Calu3 (cell line): ENCODE results near the gene CYP2B6. TPM values are rescaled to one million over a fixed set of nuclear protein-coding genes. Genes with fewer than 3 reads are reported as not detected.
"Not testable (repeated sequence)": the region's sequence is repeated elsewhere in the genome, so short reads cannot be mapped to it uniquely, and the experiment has no call there.

Experiments
- BruUV-seq: library from RNA; stranded (reverse); fragments of 400-500 nt; replicated peaks from 2 replicates; lab custom pipeline; 2021; lab: Mats Ljungman, UMichigan
- CTCF ChIA-PET: fragments of 300-600 bp; sonication (Branson Sonifier 250); formaldehyde crosslinking; loops from one replicate; lab custom pipeline; 2022; ENCODE audit warnings: antibody characterized with exemption; lab: Charles Lee
- DNase-seq: peaks from one replicate; pipeline ENCODE4 v3.0.0; 2022
- H3K27ac Mint-ChIP-seq: one replicate; pipeline ENCODE4 v1.8.0; 2022; ENCODE audit warnings: mixed read lengths; ENCODE audit not compliant: unreplicated experiment
- H3K27me3 Mint-ChIP-seq: one replicate; pipeline ENCODE4 v1.8.0; 2022; ENCODE audit warnings: mixed read lengths; ENCODE audit not compliant: unreplicated experiment
- H3K36me3 Mint-ChIP-seq: one replicate; pipeline ENCODE4 v1.8.0; 2022; ENCODE audit warnings: mild to moderate bottlenecking, moderate library complexity, mixed read lengths; ENCODE audit not compliant: insufficient read depth, unreplicated experiment
- H3K4me1 Mint-ChIP-seq: one replicate; pipeline ENCODE4 v1.8.0; 2022; ENCODE audit warnings: mild to moderate bottlenecking, low read depth, mixed read lengths; ENCODE audit not compliant: unreplicated experiment
- H3K4me3 Mint-ChIP-seq: one replicate; pipeline ENCODE4 v1.8.0; 2022; ENCODE audit warnings: mild to moderate bottlenecking, low read depth, moderate library complexity, mixed read lengths; ENCODE audit not compliant: unreplicated experiment
- H3K9me3 Mint-ChIP-seq: one replicate; pipeline ENCODE4 v1.8.0; 2022; ENCODE audit warnings: low read depth, mixed read lengths; ENCODE audit not compliant: unreplicated experiment
- CTCF ChIP-seq: fragments of 200-600 bp; IDR thresholded peaks from one replicate; pipeline ENCODE4 v1.8.0; 2022; ENCODE audit warnings: antibody characterized with exemption; ENCODE audit not compliant: unreplicated experiment
- intact Hi-C: fragments of 100-400 bp; cut with micrococcal nuclease; formaldehyde crosslinking; loops from one replicate; pipeline ENCODE4 v1.10.0; 2022; ENCODE audit not compliant: unreplicated experiment
- total RNA-seq: library from RNA; stranded (reverse); gene quantifications from 2 replicates; pipeline ENCODE4 v1.2.3, GENCODE V29; 2022

Gene CYP2B6
- total RNA-seq, 1 experiment from 2014 or later, result 4.2 TPM

- H3K36me3 Mint-ChIP-seq, result no peaks in the 10 kb centered on the region
- H3K27me3 Mint-ChIP-seq, result no peaks in the 10 kb centered on the region
- CTCF ChIA-PET, result interaction anchor here (0.6 kb wide), 1 partner anchor 115 kb away, joined by 3 read pairs; no protein-coding TSS in a partner anchor
- H3K9me3 Mint-ChIP-seq, result no peaks in the 10 kb centered on the region
- no peak for TF ChIP-seq CTCF
- H3K4me1 Mint-ChIP-seq, result peaks cover 25% of the 10 kb centered on the region
- intact Hi-C loops, result no loop called here
- H3K27ac Mint-ChIP-seq, result no peak overlapping the region
- no TSS peak for BruUV-seq
- no peak overlapping the region for H3K4me3 Mint-ChIP-seq
- no peak for DNase-seq
Observed at GRCh38 chr19:40960062-40960685, 30.9 kb upstream of the CYP2B6 start.

GRCh38 chr19:40960780-40961179 lies 30.3 kb upstream of the CYP2B6 start:
- no peaks in the 10 kb centered on the region for H3K27me3 Mint-ChIP-seq
- H3K4me3 Mint-ChIP-seq, result no peak overlapping the region
- intact Hi-C loops, result no loop called here
- BruUV-seq, result no TSS peak
- peaks cover 25% of the 10 kb centered on the region for H3K4me1 Mint-ChIP-seq
- DNase-seq, result no peak
- no peak overlapping the region for H3K27ac Mint-ChIP-seq
- no peak for TF ChIP-seq CTCF
- CTCF ChIA-PET, result interaction anchor here (0.6 kb wide), 2 partner anchors 114 to 369 kb away, joined by 3 read pairs; no protein-coding TSS in a partner anchor
- H3K9me3 Mint-ChIP-seq, result no peaks in the 10 kb centered on the region
- H3K36me3 Mint-ChIP-seq, result no peaks in the 10 kb centered on the region

GRCh38 chr19:40962460-40962961 lies 28.6 kb upstream of the CYP2B6 start:
- DNase-seq, result peak; percentile 66
- intact Hi-C loops, result no loop called here
- Mint-ChIP-seq H3K36me3 (no peaks in the 10 kb centered on the region), H3K27ac (peak overlapping the region; percentile 8), H3K9me3 (no peaks in the 10 kb centered on the region), H3K4me3 (no peak overlapping the region), H3K4me1 (peaks cover 25% of the 10 kb centered on the region), H3K27me3 (no peaks in the 10 kb centered on the region)
- CTCF ChIA-PET, result interaction anchor here (0.7 to 1.1 kb wide), 3 partner anchors 8 to 61 kb away, joined by 3 to 4 read pairs (median 4); no protein-coding TSS in a partner anchor
- no TSS peak for BruUV-seq
- no peak for TF ChIP-seq CTCF

GRCh38 chr19:40964361-40964760 lies 26.7 kb upstream of the CYP2B6 start:
- H3K4me3 Mint-ChIP-seq, H3K36me3 Mint-ChIP-seq, intact Hi-C loops, H3K9me3 Mint-ChIP-seq, BruUV-seq, H3K27me3 Mint-ChIP-seq, H3K27ac Mint-ChIP-seq, CTCF ChIA-PET, DNase-seq: not testable (repeated sequence)
- peaks cover 25% of the 10 kb centered on the region for H3K4me1 Mint-ChIP-seq

GRCh38 chr19:40965351-40965750 lies 25.7 kb upstream of the CYP2B6 start:
- H3K27me3 Mint-ChIP-seq, H3K27ac Mint-ChIP-seq, intact Hi-C loops, H3K9me3 Mint-ChIP-seq, BruUV-seq, H3K36me3 Mint-ChIP-seq, H3K4me3 Mint-ChIP-seq, DNase-seq, CTCF ChIA-PET: not testable (repeated sequence)
- peaks cover 25% of the 10 kb centered on the region for H3K4me1 Mint-ChIP-seq

- H3K27me3 Mint-ChIP-seq, H3K36me3 Mint-ChIP-seq, H3K4me3 Mint-ChIP-seq, intact Hi-C loops, BruUV-seq, DNase-seq, CTCF ChIA-PET, H3K27ac Mint-ChIP-seq, H3K9me3 Mint-ChIP-seq: not testable (repeated sequence)
- H3K4me1 Mint-ChIP-seq, result peaks cover 21% of the 10 kb centered on the region
Observed at GRCh38 chr19:40966591-40966990, 24.5 kb upstream of the CYP2B6 start.

- H3K36me3 Mint-ChIP-seq, result not testable (repeated sequence)
Observed at GRCh38 chr19:40968065-40968464, 23.0 kb upstream of the CYP2B6 start.

More at GRCh38 chr19:40968065-40968464, 23.0 kb upstream of the CYP2B6 start:
- H3K9me3 Mint-ChIP-seq, H3K27me3 Mint-ChIP-seq, H3K4me1 Mint-ChIP-seq, CTCF ChIA-PET, H3K27ac Mint-ChIP-seq, intact Hi-C loops, BruUV-seq, DNase-seq, H3K4me3 Mint-ChIP-seq: not testable (repeated sequence)
